HEK293 (cell line): Measurements from ENCODE around the gene ELN.

Experiments
- CTCF ChIA-PET: fragments of 350-600 bp; formaldehyde crosslinking; extraction: SDS; loops from one replicate; lab custom pipeline; 2021; ENCODE audit warnings: antibody characterized with exemption; lab: Yijun Ruan, JAX
- POLR2A ChIA-PET: fragments of 300-600 bp; formaldehyde crosslinking; extraction: SDS; loops from one replicate; lab custom pipeline; 2020; ENCODE audit warnings: antibody characterized with exemption, inconsistent platforms; lab: Yijun Ruan, JAX
- H3K27ac ChIP-seq: fragments of 200-500 bp; sonication (Bioruptor generic); 2 replicates; pipeline ENCODE4 v1.5.1; 2014; ENCODE audit warnings: low read depth, low read length, control low read depth, inconsistent platforms; ENCODE audit errors: extremely low read depth
- H3K36me3 ChIP-seq, 2 experiments: fragments of 200-500 bp in 1 of 2; sonication (Bioruptor generic) in 1 of 2; 1 replicate in 1 of 2; 2 replicates in 1 of 2; pipeline ENCODE4 v1.5.1; 2014 to 2017; ENCODE audit warnings: inconsistent platforms in 2 of 2, low read length in 2 of 2; ENCODE audit not compliant: control insufficient read depth in 2 of 2, insufficient read depth in 1 of 2
- H3K4me1 ChIP-seq: fragments of 200-500 bp; sonication (Bioruptor generic); 2 replicates; pipeline ENCODE4 v1.5.1; 2014; ENCODE audit warnings: mild to moderate bottlenecking, low read length, inconsistent platforms; ENCODE audit not compliant: control insufficient read depth, insufficient read depth
- H3K4me3 ChIP-seq: 2 replicates; pipeline ENCODE4 v1.5.1; 2011; ENCODE audit warnings: low read depth, mild to moderate bottlenecking, control low read depth, low read length, moderate library complexity
- H3K9me3 ChIP-seq: fragments of 200-500 bp; sonication (Bioruptor generic); 2 replicates; pipeline ENCODE4 v1.5.1; 2014; ENCODE audit warnings: low read depth, low read length, inconsistent platforms; ENCODE audit not compliant: control insufficient read depth, insufficient read depth
- AEBP2 ChIP-seq: fragments of 450-650 bp; formaldehyde crosslinking; IDR thresholded peaks from 2 replicates; pipeline ENCODE4 v1.5.1; 2016; ENCODE audit warnings: missing biosample characterization, missing genetic modification characterization, borderline replicate concordance
- GLIS1 ChIP-seq: fragments of 450-650 bp; formaldehyde crosslinking; IDR thresholded peaks from 2 replicates; pipeline ENCODE4 v1.5.1; 2016; ENCODE audit warnings: missing biosample characterization, missing genetic modification characterization
- GLIS2 ChIP-seq: fragments of 450-650 bp; formaldehyde crosslinking; IDR thresholded peaks from 2 replicates; pipeline ENCODE4 v1.5.1; 2016; ENCODE audit warnings: missing biosample characterization, missing genetic modification characterization
- KLF1 ChIP-seq: fragments of 450-650 bp; formaldehyde crosslinking; IDR thresholded peaks from 2 replicates; pipeline ENCODE4 v1.5.1; 2016; ENCODE audit warnings: missing biosample characterization, missing genetic modification characterization
- KLF10 ChIP-seq: fragments of 450-650 bp; IDR thresholded peaks from 2 replicates; pipeline ENCODE4 v1.5.1; 2018; ENCODE audit warnings: missing biosample characterization, mild to moderate bottlenecking, missing genetic modification characterization
- KLF8 ChIP-seq: fragments of 450-650 bp; formaldehyde crosslinking; IDR thresholded peaks from 2 replicates; pipeline ENCODE4 v1.5.1; 2016; ENCODE audit warnings: missing biosample characterization, missing genetic modification characterization
- KLF9 ChIP-seq: fragments of 450-650 bp; formaldehyde crosslinking; IDR thresholded peaks from 2 replicates; pipeline ENCODE4 v1.5.1; 2016; ENCODE audit warnings: missing biosample characterization, missing genetic modification characterization, low read depth
- RBAK ChIP-seq: fragments of 450-650 bp; formaldehyde crosslinking; IDR thresholded peaks from 2 replicates; pipeline ENCODE4 v1.5.1; 2016; ENCODE audit warnings: missing biosample characterization, missing genetic modification characterization
- SP3 ChIP-seq: fragments of 450-650 bp; formaldehyde crosslinking; IDR thresholded peaks from 2 replicates; pipeline ENCODE4 v1.5.1; 2016; ENCODE audit warnings: missing biosample characterization, missing genetic modification characterization
- ZBTB11 ChIP-seq: fragments of 450-650 bp; formaldehyde crosslinking; conservative IDR thresholded peaks from 2 replicates; pipeline ENCODE4 v1.5.1; 2016; ENCODE audit warnings: low read depth, missing biosample characterization, missing genetic modification characterization
- ZBTB17 ChIP-seq: fragments of 450-650 bp; formaldehyde crosslinking; IDR thresholded peaks from 2 replicates; pipeline ENCODE4 v1.5.1; 2016; ENCODE audit warnings: missing biosample characterization, missing genetic modification characterization
- ZBTB26 ChIP-seq: fragments of 450-650 bp; formaldehyde crosslinking; optimal IDR thresholded peaks from 2 replicates; pipeline ENCODE3; 2016; ENCODE audit warnings: missing biosample characterization, mild to moderate bottlenecking, missing genetic modification characterization
- ZBTB6 ChIP-seq: fragments of 450-650 bp; formaldehyde crosslinking; IDR thresholded peaks from 2 replicates; pipeline ENCODE4 v1.5.1; 2017; ENCODE audit warnings: missing biosample characterization, missing genetic modification characterization
- ZNF121 ChIP-seq: fragments of 450-650 bp; formaldehyde crosslinking; IDR thresholded peaks from 2 replicates; pipeline ENCODE4 v1.5.1; 2016; ENCODE audit warnings: missing biosample characterization, missing genetic modification characterization
- ZNF2 ChIP-seq: fragments of 450-650 bp; formaldehyde crosslinking; IDR thresholded peaks from 2 replicates; pipeline ENCODE4 v1.5.1; 2016; ENCODE audit warnings: missing biosample characterization, missing genetic modification characterization
- ZNF24 ChIP-seq: fragments of 450-650 bp; formaldehyde crosslinking; IDR thresholded peaks from 2 replicates; pipeline ENCODE4 v1.5.1; 2016; ENCODE audit warnings: missing biosample characterization, missing genetic modification characterization
- ZNF335 ChIP-seq: fragments of 450-650 bp; formaldehyde crosslinking; conservative IDR thresholded peaks from 2 replicates; pipeline ENCODE4 v1.5.1; 2016; ENCODE audit warnings: missing biosample characterization, missing genetic modification characterization
- ZNF341 ChIP-seq: fragments of 450-650 bp; formaldehyde crosslinking; IDR thresholded peaks from 2 replicates; pipeline ENCODE4; 2016; ENCODE audit warnings: low read depth, missing biosample characterization, missing genetic modification characterization
- ZNF660 ChIP-seq: fragments of 450-650 bp; IDR thresholded peaks from 2 replicates; pipeline ENCODE4 v1.5.1; 2018; ENCODE audit warnings: missing biosample characterization, mild to moderate bottlenecking, missing genetic modification characterization
- ZSCAN30 ChIP-seq: fragments of 450-650 bp; IDR thresholded peaks from 2 replicates; pipeline ENCODE4 v1.5.1; 2018; ENCODE audit warnings: missing biosample characterization, mild to moderate bottlenecking, missing genetic modification characterization, moderate library complexity
- ZXDB ChIP-seq: fragments of 450-650 bp; formaldehyde crosslinking; IDR thresholded peaks from 2 replicates; pipeline ENCODE4 v1.5.1; 2016; ENCODE audit warnings: missing biosample characterization, missing genetic modification characterization
- TF ChIP-seq, protein P1 (sequence below): fragments of 450-650 bp; formaldehyde crosslinking; IDR thresholded peaks from 2 replicates; pipeline ENCODE4 v1.5.1; 2016; ENCODE audit warnings: missing biosample characterization, missing genetic modification characterization
- TF ChIP-seq, protein P2 (sequence below): fragments of 450-650 bp; formaldehyde crosslinking; IDR thresholded peaks from 2 replicates; pipeline ENCODE4 v1.5.1; 2016; ENCODE audit warnings: missing biosample characterization, missing genetic modification characterization
- TF ChIP-seq, protein P3 (sequence below): fragments of 450-650 bp; formaldehyde crosslinking; IDR thresholded peaks from 2 replicates; pipeline ENCODE4 v1.5.1; 2017; ENCODE audit warnings: missing biosample characterization, missing genetic modification characterization

Gene ELN

DNA sequence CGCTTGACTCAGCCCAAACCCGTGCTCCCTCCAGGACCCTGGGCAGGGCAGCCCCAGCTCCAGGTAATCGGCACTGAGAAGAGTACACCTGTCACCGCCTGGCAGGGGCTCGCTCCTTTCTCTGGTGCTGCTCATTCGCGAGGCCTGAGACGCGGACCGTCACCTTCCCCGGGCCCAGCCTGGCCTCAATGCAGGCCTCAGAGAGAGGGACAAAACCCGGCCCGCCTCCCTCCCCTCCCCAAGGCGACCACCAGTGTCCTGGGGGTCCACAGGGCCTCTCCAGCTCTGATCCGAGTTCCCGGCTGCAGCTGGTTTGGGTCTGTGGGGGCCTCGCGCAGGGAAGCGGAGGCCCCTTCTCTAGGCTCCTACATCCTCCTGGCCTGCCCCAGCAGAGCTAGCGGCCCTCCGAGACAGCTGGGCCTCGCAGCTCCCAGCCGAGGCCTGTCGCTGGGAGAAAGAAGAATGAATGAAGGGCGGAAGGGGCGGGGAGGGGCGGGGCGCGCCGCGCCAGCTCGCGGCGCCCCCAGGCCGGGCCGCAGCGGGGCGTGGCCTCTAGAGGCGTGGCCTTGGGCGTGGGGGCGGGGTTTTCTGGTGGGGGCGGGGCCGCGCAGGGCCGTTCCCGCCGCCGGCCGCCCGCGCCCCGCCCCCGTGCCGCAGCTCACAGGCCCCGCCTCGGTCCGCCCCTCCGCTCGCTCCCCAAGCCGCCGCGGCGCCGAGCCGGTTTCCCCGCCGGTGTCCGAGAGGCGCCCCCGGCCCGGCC lies 55.3 kb downstream of the ELN start, which contains the start of gene LIMK1:
Gene LIMK1 (plus strand): TSS at position 688 of the 760 bp plus-strand sequence. CDS start 187 bp downstream, outside the sequence.
- CTCF ChIA-PET: interaction anchor here (0.6 to 2.4 kb wide), 6 partner anchors 16 to 379 kb away, joined by 3 to 10 read pairs (median 3); no protein-coding TSS in a partner anchor
- TF ChIP-seq KLF8 (peak; percentile 39; the same call in 1 of the 2 replicates), AEBP2 (tag by site-specific recombination) (no peak), ZNF121 (no peak), ZNF660 (tag by site-specific recombination) (0 out of 2 replicates have a peak, but pooled peaks have one; percentile 31), ZBTB17 (tag by site-specific recombination) (peak; percentile 66), ZBTB6 (tag by site-specific recombination) (0 out of 2 replicates have a peak, but pooled peaks have one; percentile 13), KLF9 (0 out of 2 replicates have a peak, but pooled peaks have one; percentile 41), SP3 (tag by site-specific recombination) (peak; percentile 52), ZBTB11 (peak; percentile 39; the same call in 1 of the 2 replicates), ZNF341 (peak; percentile 32; the same call in 1 of the 2 replicates), ZSCAN30 (tag by site-specific recombination) (0 out of 2 replicates have a peak, but pooled peaks have one; percentile 42), ZNF335 (peak; percentile 55), GLIS1 (peak; percentile 37; the same call in 1 of the 2 replicates), KLF1 (0 out of 2 replicates have a peak, but pooled peaks have one; percentile 39), GLIS2 (tag by site-specific recombination) (peak; percentile 60; the same call in 1 of the 2 replicates), KLF10 (tag by site-specific recombination) (peak; percentile 55; the same call in 1 of the 2 replicates), ZNF2 (0 out of 2 replicates have a peak, but pooled peaks have one; percentile 31), ZXDB (0 out of 2 replicates have a peak, but pooled peaks have one; percentile 31), ZNF24 (tag by site-specific recombination) (peak; percentile 88), ZBTB26 (tag by site-specific recombination) (peak; percentile 1), RBAK (tag by site-specific recombination) (no peak)
- TF ChIP-seq, protein P1, sequence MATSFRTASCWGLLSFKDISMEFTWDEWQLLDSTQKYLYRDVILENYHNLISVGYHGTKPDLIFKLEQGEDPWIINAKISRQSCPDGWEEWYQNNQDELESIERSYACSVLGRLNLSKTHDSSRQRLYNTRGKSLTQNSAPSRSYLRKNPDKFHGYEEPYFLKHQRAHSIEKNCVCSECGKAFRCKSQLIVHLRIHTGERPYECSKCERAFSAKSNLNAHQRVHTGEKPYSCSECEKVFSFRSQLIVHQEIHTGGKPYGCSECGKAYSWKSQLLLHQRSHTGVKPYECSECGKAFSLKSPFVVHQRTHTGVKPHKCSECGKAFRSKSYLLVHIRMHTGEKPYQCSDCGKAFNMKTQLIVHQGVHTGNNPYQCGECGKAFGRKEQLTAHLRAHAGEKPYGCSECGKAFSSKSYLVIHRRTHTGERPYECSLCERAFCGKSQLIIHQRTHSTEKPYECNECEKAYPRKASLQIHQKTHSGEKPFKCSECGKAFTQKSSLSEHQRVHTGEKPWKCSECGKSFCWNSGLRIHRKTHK (tag by site-specific recombination): no peak
- TF ChIP-seq, protein P2, sequence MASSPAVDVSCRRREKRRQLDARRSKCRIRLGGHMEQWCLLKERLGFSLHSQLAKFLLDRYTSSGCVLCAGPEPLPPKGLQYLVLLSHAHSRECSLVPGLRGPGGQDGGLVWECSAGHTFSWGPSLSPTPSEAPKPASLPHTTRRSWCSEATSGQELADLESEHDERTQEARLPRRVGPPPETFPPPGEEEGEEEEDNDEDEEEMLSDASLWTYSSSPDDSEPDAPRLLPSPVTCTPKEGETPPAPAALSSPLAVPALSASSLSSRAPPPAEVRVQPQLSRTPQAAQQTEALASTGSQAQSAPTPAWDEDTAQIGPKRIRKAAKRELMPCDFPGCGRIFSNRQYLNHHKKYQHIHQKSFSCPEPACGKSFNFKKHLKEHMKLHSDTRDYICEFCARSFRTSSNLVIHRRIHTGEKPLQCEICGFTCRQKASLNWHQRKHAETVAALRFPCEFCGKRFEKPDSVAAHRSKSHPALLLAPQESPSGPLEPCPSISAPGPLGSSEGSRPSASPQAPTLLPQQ (tag by site-specific recombination): 0 out of 2 replicates have a peak, but pooled peaks have one; percentile 43
- TF ChIP-seq, protein P3, sequence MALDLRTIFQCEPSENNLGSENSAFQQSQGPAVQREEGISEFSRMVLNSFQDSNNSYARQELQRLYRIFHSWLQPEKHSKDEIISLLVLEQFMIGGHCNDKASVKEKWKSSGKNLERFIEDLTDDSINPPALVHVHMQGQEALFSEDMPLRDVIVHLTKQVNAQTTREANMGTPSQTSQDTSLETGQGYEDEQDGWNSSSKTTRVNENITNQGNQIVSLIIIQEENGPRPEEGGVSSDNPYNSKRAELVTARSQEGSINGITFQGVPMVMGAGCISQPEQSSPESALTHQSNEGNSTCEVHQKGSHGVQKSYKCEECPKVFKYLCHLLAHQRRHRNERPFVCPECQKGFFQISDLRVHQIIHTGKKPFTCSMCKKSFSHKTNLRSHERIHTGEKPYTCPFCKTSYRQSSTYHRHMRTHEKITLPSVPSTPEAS: no peak
- TF ChIP-seq, all 188 proteins: peak for 19
- Histone ChIP-seq H3K4me3 (peak within 1 kb of the TSS; percentile 51), H3K27ac (peak within 1 kb of the TSS; percentile 70), H3K4me1 (peaks cover 9% of the 10 kb centered on the region), H3K9me3 (no peaks in the 10 kb centered on the region), H3K36me3 (peaks cover 11 to 15% of the 10 kb centered on the region in 2 experiments; a peak in 2 of 3 replicates)
- POLR2A ChIA-PET: interaction anchor here (0.6 to 1.8 kb wide), 8 partner anchors 9 to 127 kb away, joined by 3 to 15 read pairs (median 6); partner anchors contain the start of genes EIF4H and LAT2
